K562 (cell line): ENCODE data around the gene SLC6A16. TPM values are rescaled to one million over a fixed set of nuclear protein-coding genes. Genes with fewer than 3 reads are reported as not detected.

Experiments used
- CREB1 ChIP-seq, 2 experiments: sonication (generic) in 1 of 2; formaldehyde crosslinking in 1 of 2; IDR thresholded peaks; 2 replicates each; pipeline versions ENCODE4 v1.6.1 to v1.8.0; 2012 to 2022; ENCODE audit warnings: inconsistent platforms in 1 of 2, mild to moderate bottlenecking in 1 of 2, missing genetic modification reagents in 1 of 2, moderate library complexity in 1 of 2
- LARP7 ChIP-seq: fragments of 450-650 bp; IDR thresholded peaks from 2 replicates; pipeline ENCODE4 v1.6.1; 2016
- NCOA6 ChIP-seq: fragments of 450-650 bp; IDR thresholded peaks from 2 replicates; pipeline ENCODE4 v1.6.1; 2017; ENCODE audit warnings: mild to moderate bottlenecking
- POLR2H ChIP-seq: IDR thresholded peaks from 2 replicates; pipeline ENCODE4 v1.6.1; 2016; ENCODE audit warnings: missing genetic modification characterization, low read depth, mild to moderate bottlenecking, control low read depth, missing compliant biosample characterization, moderate library complexity
- RBM25 ChIP-seq: fragments of 200-400 bp; formaldehyde crosslinking; IDR thresholded peaks from 2 replicates; pipeline ENCODE4 v1.6.1; 2018; ENCODE audit warnings: low read length, low read depth, moderate library complexity; ENCODE audit not compliant: severe bottlenecking
- RBM39 ChIP-seq: fragments of 200-400 bp; formaldehyde crosslinking; optimal IDR thresholded peaks from 2 replicates; pipeline ENCODE3; 2018; ENCODE audit warnings: low read depth, low read length
- RFX1 ChIP-seq: fragments of 450-650 bp; IDR thresholded peaks from 2 replicates; pipeline ENCODE4 v1.6.1; 2016; ENCODE audit warnings: mild to moderate bottlenecking, moderate library complexity
- SNRNP70 ChIP-seq: fragments of 200-400 bp; formaldehyde crosslinking; optimal IDR thresholded peaks from 2 replicates; pipeline ENCODE3; 2017; ENCODE audit warnings: low read depth, low read length
- SRSF1 ChIP-seq: fragments of 200-400 bp; formaldehyde crosslinking; IDR thresholded peaks from 2 replicates; pipeline ENCODE4 v1.6.1; 2017; ENCODE audit warnings: mild to moderate bottlenecking, low read depth, low read length, moderate library complexity
- TCFL5 ChIP-seq: fragments of 250-450 bp; sonication (Bioruptor Pico); conservative IDR thresholded peaks from 2 replicates; pipeline ENCODE4 v1.6.1; 2021; ENCODE audit warnings: mild to moderate bottlenecking, moderate library complexity, matching md5 sums
- ZNF165 ChIP-seq: fragments of 250-450 bp; sonication (Bioruptor Pico); IDR thresholded peaks from 2 replicates; pipeline ENCODE4 v1.4.0; 2020; ENCODE audit warnings: borderline replicate concordance
- ZNF3 ChIP-seq: fragments of 250-450 bp; sonication (Bioruptor Pico); IDR thresholded peaks from 2 replicates; pipeline ENCODE4 v1.5.0; 2021; ENCODE audit warnings: mild to moderate bottlenecking, moderate library complexity
- polyA plus RNA-seq, 8 experiments: library from polyadenylated mRNA; depleted of rRNA in 4 of 8; stranded (reverse) in 5 of 8; unstranded in 3 of 8; fragments of >200 nt; fragmentation: Nextera tagmentation in 2 of 8; fragmentation: Illumina TruSeq in 1 of 8; extraction: Ambion mirVana in 2 of 8; extraction: Trizol in 1 of 8; gene quantifications; 2 replicates each; pipeline versions ENCODE4 v1.2.1 to v1.2.3, GENCODE V29; 2011 to 2014; ENCODE audit warnings: inconsistent platforms in 1 of 8, missing spikeins in 1 of 8
- total RNA-seq, 7 experiments: library from RNA; depleted of rRNA in 6 of 7; stranded (reverse); fragments of >200 nt in 6 of 7; fragmentation: Illumina TruSeq in 2 of 7; extraction: Trizol in 2 of 7; gene quantifications; 2 replicates each; pipeline versions ENCODE4 v1.2.1 to v1.2.3, GENCODE V29; 2011 to 2021; ENCODE audit warnings: low replicate concordance in 1 of 7
- TF ChIP-seq, protein P1 (sequence below): fragments of 450-650 bp; formaldehyde crosslinking; conservative IDR thresholded peaks from 2 replicates; pipeline ENCODE4 v1.4.0; 2022; ENCODE audit warnings: mild to moderate bottlenecking, missing genetic modification characterization
- TF ChIP-seq, protein P2 (sequence below): IDR thresholded peaks from 3 replicates; pipeline ENCODE4 v1.6.1; 2011; ENCODE audit warnings: borderline replicate concordance, mild to moderate bottlenecking; ENCODE audit not compliant: insufficient read length, insufficient read depth
- TF ChIP-seq, protein P3 (sequence below): sonication (generic); formaldehyde crosslinking; IDR thresholded peaks from 2 replicates; pipeline ENCODE4 v1.8.1; 2023; ENCODE audit warnings: mild to moderate bottlenecking, missing genetic modification reagents
- TF ChIP-seq, protein P4 (sequence below): sonication (generic); formaldehyde crosslinking; IDR thresholded peaks from 2 replicates; pipeline ENCODE4 v1.8.0; 2022; ENCODE audit warnings: mild to moderate bottlenecking, missing genetic modification reagents
- TF ChIP-seq, protein P5 (sequence below): fragments of 450-650 bp; IDR thresholded peaks from 2 replicates; pipeline ENCODE4 v1.6.1; 2016; ENCODE audit warnings: mild to moderate bottlenecking

SLC6A16 gene
- total and polyA plus RNA-seq, 9 of the 15 experiments (the other 6 are each of a cell fraction or from before 2014, with no cell fraction given) = 0.05 to 0.95 (median 0.36) TPM

DNA sequence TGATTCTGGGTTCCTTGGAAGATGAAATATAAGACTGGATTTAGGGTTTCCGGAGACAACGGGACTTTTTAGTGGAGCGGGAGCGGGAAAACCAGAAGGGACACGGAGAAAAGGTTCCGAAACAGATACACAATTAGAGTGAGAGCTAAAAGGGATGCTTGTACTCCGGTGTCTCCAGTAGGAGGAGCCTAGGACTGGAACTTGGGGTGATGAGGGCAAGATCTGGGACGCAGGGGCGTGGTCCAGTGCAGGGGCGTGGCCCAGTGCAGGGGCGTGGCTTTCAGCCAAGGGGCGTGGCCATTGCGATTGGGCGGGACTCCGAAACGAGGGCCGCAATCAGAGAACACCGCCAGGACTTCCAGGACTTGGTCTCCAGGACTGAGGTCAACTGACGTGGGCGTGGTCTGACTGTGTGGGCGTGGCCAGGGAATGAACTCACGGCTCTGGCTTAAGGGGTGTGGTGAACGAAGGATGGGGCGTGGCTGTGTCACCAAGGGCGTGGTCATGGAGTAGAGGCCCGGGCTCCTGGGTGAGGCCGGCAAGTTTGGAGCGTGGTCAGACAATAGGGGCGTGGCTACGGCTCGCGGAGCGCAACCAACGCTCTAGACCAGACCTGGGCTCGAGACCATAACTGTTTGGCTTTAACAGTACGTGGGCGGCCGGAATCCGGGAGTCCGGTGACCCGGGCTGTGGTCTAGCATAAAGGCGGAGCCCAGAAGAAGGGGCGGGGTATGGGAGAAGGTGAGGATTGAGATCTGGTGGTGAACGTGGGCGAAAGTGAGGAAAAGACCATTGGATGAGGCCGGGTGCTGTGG lies 38.5 kb upstream of the SLC6A16 start, which contains the start of gene DKKL1 (continued):
- TF ChIP-seq, protein P1, sequence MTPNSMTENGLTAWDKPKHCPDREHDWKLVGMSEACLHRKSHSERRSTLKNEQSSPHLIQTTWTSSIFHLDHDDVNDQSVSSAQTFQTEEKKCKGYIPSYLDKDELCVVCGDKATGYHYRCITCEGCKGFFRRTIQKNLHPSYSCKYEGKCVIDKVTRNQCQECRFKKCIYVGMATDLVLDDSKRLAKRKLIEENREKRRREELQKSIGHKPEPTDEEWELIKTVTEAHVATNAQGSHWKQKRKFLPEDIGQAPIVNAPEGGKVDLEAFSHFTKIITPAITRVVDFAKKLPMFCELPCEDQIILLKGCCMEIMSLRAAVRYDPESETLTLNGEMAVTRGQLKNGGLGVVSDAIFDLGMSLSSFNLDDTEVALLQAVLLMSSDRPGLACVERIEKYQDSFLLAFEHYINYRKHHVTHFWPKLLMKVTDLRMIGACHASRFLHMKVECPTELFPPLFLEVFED (CRISPR knock-in tag) = no peak
- TF ChIP-seq RFX1 (no peak; the same call in 1 of the 2 replicates), CREB1 (IDR thresholded peaks at IDR 0.05) (peak; percentile 59; the same call in 1 of the 2 replicates), CREB1 (CRISPR knock-in tag; IDR thresholded peaks at IDR 0.05) (peak; percentile 77), RBM39 (no peak), SNRNP70 (no peak), TCFL5 (CRISPR knock-in tag) (no peak), ZNF165 (no peak), NCOA6 (no peak), POLR2H (tag) (no peak), ZNF3 (CRISPR knock-in tag) (no peak), SRSF1 (no peak), LARP7 (no peak), RBM25 (no peak)
- TF ChIP-seq, protein P2, sequence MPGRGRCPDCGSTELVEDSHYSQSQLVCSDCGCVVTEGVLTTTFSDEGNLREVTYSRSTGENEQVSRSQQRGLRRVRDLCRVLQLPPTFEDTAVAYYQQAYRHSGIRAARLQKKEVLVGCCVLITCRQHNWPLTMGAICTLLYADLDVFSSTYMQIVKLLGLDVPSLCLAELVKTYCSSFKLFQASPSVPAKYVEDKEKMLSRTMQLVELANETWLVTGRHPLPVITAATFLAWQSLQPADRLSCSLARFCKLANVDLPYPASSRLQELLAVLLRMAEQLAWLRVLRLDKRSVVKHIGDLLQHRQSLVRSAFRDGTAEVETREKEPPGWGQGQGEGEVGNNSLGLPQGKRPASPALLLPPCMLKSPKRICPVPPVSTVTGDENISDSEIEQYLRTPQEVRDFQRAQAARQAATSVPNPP = no peak
- TF ChIP-seq, protein P3, sequence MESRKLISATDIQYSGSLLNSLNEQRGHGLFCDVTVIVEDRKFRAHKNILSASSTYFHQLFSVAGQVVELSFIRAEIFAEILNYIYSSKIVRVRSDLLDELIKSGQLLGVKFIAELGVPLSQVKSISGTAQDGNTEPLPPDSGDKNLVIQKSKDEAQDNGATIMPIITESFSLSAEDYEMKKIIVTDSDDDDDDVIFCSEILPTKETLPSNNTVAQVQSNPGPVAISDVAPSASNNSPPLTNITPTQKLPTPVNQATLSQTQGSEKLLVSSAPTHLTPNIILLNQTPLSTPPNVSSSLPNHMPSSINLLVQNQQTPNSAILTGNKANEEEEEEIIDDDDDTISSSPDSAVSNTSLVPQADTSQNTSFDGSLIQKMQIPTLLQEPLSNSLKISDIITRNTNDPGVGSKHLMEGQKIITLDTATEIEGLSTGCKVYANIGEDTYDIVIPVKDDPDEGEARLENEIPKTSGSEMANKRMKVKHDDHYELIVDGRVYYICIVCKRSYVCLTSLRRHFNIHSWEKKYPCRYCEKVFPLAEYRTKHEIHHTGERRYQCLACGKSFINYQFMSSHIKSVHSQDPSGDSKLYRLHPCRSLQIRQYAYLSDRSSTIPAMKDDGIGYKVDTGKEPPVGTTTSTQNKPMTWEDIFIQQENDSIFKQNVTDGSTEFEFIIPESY (CRISPR knock-in tag) = no peak
- TF ChIP-seq, protein P4, sequence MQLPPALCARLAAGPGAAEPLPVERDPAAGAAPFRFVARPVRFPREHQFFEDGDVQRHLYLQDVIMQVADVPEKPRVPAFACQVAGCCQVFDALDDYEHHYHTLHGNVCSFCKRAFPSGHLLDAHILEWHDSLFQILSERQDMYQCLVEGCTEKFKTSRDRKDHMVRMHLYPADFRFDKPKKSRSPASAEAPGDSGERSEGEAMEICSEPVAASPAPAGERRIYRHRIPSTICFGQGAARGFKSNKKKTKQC (CRISPR knock-in tag) = no peak; the same call in 1 of the 2 replicates
- TF ChIP-seq, protein P5, sequence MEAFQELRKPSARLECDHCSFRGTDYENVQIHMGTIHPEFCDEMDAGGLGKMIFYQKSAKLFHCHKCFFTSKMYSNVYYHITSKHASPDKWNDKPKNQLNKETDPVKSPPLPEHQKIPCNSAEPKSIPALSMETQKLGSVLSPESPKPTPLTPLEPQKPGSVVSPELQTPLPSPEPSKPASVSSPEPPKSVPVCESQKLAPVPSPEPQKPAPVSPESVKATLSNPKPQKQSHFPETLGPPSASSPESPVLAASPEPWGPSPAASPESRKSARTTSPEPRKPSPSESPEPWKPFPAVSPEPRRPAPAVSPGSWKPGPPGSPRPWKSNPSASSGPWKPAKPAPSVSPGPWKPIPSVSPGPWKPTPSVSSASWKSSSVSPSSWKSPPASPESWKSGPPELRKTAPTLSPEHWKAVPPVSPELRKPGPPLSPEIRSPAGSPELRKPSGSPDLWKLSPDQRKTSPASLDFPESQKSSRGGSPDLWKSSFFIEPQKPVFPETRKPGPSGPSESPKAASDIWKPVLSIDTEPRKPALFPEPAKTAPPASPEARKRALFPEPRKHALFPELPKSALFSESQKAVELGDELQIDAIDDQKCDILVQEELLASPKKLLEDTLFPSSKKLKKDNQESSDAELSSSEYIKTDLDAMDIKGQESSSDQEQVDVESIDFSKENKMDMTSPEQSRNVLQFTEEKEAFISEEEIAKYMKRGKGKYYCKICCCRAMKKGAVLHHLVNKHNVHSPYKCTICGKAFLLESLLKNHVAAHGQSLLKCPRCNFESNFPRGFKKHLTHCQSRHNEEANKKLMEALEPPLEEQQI = no peak
